ENCODE results near the gene LRRIQ1. TPM values are rescaled to one million over a fixed set of nuclear protein-coding genes. Genes with fewer than 3 reads are reported as not detected.

The LRRIQ1 gene
- total RNA-seq, 2 donors from 2014 or later = 0.05 TPM; not detected in 1

GRCh38 chr12:85280984-85281630, 245.0 kb downstream of the LRRIQ1 start:
- intact Hi-C loops (cut with DNase I) = no loop called here

GRCh38 chr12:85281636-85282312, 245.6 kb downstream of the LRRIQ1 start:
- H3K27me3 ChIP-seq = peaks cover 55% of the 10 kb centered on the region
- no peak for TF ChIP-seq CTCF (IDR thresholded peaks at IDR 0.05)
- H3K27ac ChIP-seq = no peak overlapping the region
- H3K4me3 ChIP-seq = no peak overlapping the region
- no peak overlapping the region for H3K9ac ChIP-seq (ENCODE audit: low read depth in 2 of 2, low read length in 2 of 2)
- DNase-seq = no peak
- H3K36me3 ChIP-seq = no peaks in the 10 kb centered on the region
- H3K9me3 ChIP-seq = no peaks in the 10 kb centered on the region
- intact Hi-C loops (cut with DNase I) = no loop called here
- H3K4me1 ChIP-seq = no peaks in the 10 kb centered on the region

More at GRCh38 chr12:85280984-85281630, 245.0 kb downstream of the LRRIQ1 start:
- Histone ChIP-seq H3K36me3 (no peaks in the 10 kb centered on the region), H3K9ac (ENCODE audit: low read depth in 2 of 2, low read length in 2 of 2) (no peak overlapping the region), H3K9me3 (no peaks in the 10 kb centered on the region), H3K4me3 (peak overlapping the region; percentile 32), H3K4me1 (no peaks in the 10 kb centered on the region), H3K27me3 (peaks cover 55% of the 10 kb centered on the region), H3K27ac (no peak overlapping the region)
- DNase-seq = no peak
- no peak for TF ChIP-seq CTCF (IDR thresholded peaks at IDR 0.05)

GRCh38 chr12:85283560-85283959, 247.4 kb downstream of the LRRIQ1 start:
- H3K9me3 ChIP-seq = no peaks in the 10 kb centered on the region
- no peak for DNase-seq
- H3K27me3 ChIP-seq = peaks cover 45% of the 10 kb centered on the region
- no peaks in the 10 kb centered on the region for H3K4me1 ChIP-seq
- no peaks in the 10 kb centered on the region for H3K36me3 ChIP-seq
- no peak for TF ChIP-seq CTCF (IDR thresholded peaks at IDR 0.05)
- no peak overlapping the region for H3K4me3 ChIP-seq
- H3K27ac ChIP-seq = no peak overlapping the region
- H3K9ac ChIP-seq (ENCODE audit: low read depth in 2 of 2, low read length in 2 of 2) = no peak overlapping the region
- intact Hi-C loops (cut with DNase I) = no loop called here

Other genes starting within 250 kb of the LRRIQ1 start
- 1 to 10 TPM in 1 of 2 donors, under 1 TPM in 1; 0.32 to 1.1 TPM for gene SLC6A15, start 123.6 kb upstream of the LRRIQ1 start, total RNA-seq
- gene TSPAN19, start 74 bp upstream of the LRRIQ1 start, total RNA-seq = not detected
- gene ALX1, start 243.9 kb downstream of the LRRIQ1 start, total RNA-seq = not detected

Measured in colonic mucosa (tissue), 4 donors.